Naive thymus-derived CD4-positive, alpha-beta T cell (primary cell): ENCODE data around the gene PPP2R2D. TPM values are rescaled to one million over a fixed set of nuclear protein-coding genes. Genes with fewer than 3 reads are reported as not detected.

ENCODE experiments used
- ATAC-seq: fragments of 150-1000 bp; cut with Tn5 transposase; 2 replicates; pipeline ENCODE4 v1.10.0; 2021; ENCODE audit warnings: mild to moderate bottlenecking, moderate library complexity
- CTCF ChIA-PET: fragments of 350-600 bp; sonication (Branson Sonifier 250); formaldehyde crosslinking; loops from one replicate; lab custom pipeline; 2021; ENCODE audit warnings: antibody characterized with exemption; lab: Charles Lee
- POLR2A ChIA-PET: fragments of 350-600 bp; sonication (Branson Sonifier 250); formaldehyde crosslinking; loops from one replicate; lab custom pipeline; 2021; ENCODE audit warnings: antibody characterized with exemption, inconsistent platforms; lab: Charles Lee
- DNase-seq, 9 donors: peaks; one replicate each; pipeline versions ENCODE4 v3.0.0 to v3.0.0-alpha.2; 2020 to 2022; ENCODE audit warnings: mixed read lengths in 1 of 9
- H3K27ac ChIP-seq: one replicate; pipeline ENCODE4 v1.7.0; 2013; ENCODE audit warnings: mild to moderate bottlenecking, low read depth, low read length, moderate library complexity
- H3K27me3 ChIP-seq, 2 donors: one replicate each; pipeline ENCODE4 v1.7.0; 2013; ENCODE audit warnings: low read length in 2 of 2, mild to moderate bottlenecking in 2 of 2, moderate library complexity in 2 of 2; ENCODE audit not compliant: control insufficient read depth in 2 of 2, insufficient read depth in 2 of 2
- H3K36me3 ChIP-seq, 3 experiments: 1 replicate in 2 of 3; 2 replicates in 1 of 3; pipeline ENCODE4 v1.7.0; 2013; ENCODE audit warnings: low read length in 3 of 3, mild to moderate bottlenecking in 3 of 3, moderate library complexity in 1 of 3; ENCODE audit not compliant: insufficient read depth in 3 of 3, control insufficient read depth in 2 of 3
- H3K4me1 ChIP-seq, 2 donors: one replicate each; pipeline ENCODE4 v1.7.0; 2013; ENCODE audit warnings: low read length in 2 of 2, mild to moderate bottlenecking in 2 of 2, moderate library complexity in 1 of 2; ENCODE audit not compliant: control insufficient read depth in 2 of 2, insufficient read depth in 2 of 2
- H3K4me3 ChIP-seq: 2 replicates; pipeline ENCODE4 v1.7.0; 2013; ENCODE audit warnings: mild to moderate bottlenecking, low read length
- H3K9me3 ChIP-seq, 3 experiments: 1 replicate in 2 of 3; 2 replicates in 1 of 3; pipeline ENCODE4 v1.7.0; 2013; ENCODE audit warnings: low read length in 3 of 3; ENCODE audit not compliant: control insufficient read depth in 2 of 3
- H3K27ac Mint-ChIP-seq, 9 donors: one replicate each; pipeline ENCODE4 v1.8.0; 2020 to 2022; ENCODE audit warnings: mixed read lengths in 9 of 9, mild to moderate bottlenecking in 8 of 9, moderate library complexity in 5 of 9, inconsistent platforms in 2 of 9
- H3K27me3 Mint-ChIP-seq, 5 donors: one replicate each; pipeline ENCODE4 v1.8.0; 2021 to 2022; ENCODE audit warnings: mixed read lengths in 5 of 5, mild to moderate bottlenecking in 1 of 5
- H3K36me3 Mint-ChIP-seq, 5 donors: one replicate each; pipeline ENCODE4 v1.8.0; 2020 to 2022; ENCODE audit warnings: mixed read lengths in 5 of 5, mild to moderate bottlenecking in 3 of 5, inconsistent platforms in 1 of 5
- H3K4me1 Mint-ChIP-seq, 7 donors: one replicate each; pipeline ENCODE4 v1.8.0; 2020 to 2022; ENCODE audit warnings: mixed read lengths in 7 of 7, mild to moderate bottlenecking in 3 of 7, inconsistent platforms in 1 of 7
- H3K4me3 Mint-ChIP-seq, 10 donors: one replicate each; pipeline ENCODE4 v1.8.0; 2020 to 2022; ENCODE audit warnings: mild to moderate bottlenecking in 10 of 10, mixed read lengths in 10 of 10, moderate library complexity in 6 of 10, inconsistent platforms in 2 of 10
- H3K9me3 Mint-ChIP-seq, 11 donors: one replicate each; pipeline ENCODE4 v1.8.0; 2020 to 2022; ENCODE audit warnings: mixed read lengths in 11 of 11, mild to moderate bottlenecking in 4 of 11, inconsistent platforms in 1 of 11, moderate library complexity in 1 of 11
- intact Hi-C, 2 donors: fragments of 100-400 bp; cut with micrococcal nuclease; formaldehyde crosslinking; loops; one replicate each; pipeline ENCODE4 v1.15.1; 2023
- polyA plus RNA-seq, 2 donors: library from polyadenylated mRNA; unstranded; fragments of 300-500 nt; fragmentation: Illumina TruSeq; gene quantifications; one replicate each; pipeline ENCODE4 v1.2.3, GENCODE V29; 2021
- total RNA-seq, 6 experiments: library from RNA in 5 of 6; stranded (reverse) in 5 of 6; gene quantifications; 1 replicate in 5 of 6; 2 replicates in 1 of 6; pipeline ENCODE4 v1.2.3 and lab custom pipeline; 2021 to 2026

The PPP2R2D gene
- total and polyA plus RNA-seq, 7 experiments from 2014 or later = 35.0 to 61.3 (median 40.1) TPM

DNA sequence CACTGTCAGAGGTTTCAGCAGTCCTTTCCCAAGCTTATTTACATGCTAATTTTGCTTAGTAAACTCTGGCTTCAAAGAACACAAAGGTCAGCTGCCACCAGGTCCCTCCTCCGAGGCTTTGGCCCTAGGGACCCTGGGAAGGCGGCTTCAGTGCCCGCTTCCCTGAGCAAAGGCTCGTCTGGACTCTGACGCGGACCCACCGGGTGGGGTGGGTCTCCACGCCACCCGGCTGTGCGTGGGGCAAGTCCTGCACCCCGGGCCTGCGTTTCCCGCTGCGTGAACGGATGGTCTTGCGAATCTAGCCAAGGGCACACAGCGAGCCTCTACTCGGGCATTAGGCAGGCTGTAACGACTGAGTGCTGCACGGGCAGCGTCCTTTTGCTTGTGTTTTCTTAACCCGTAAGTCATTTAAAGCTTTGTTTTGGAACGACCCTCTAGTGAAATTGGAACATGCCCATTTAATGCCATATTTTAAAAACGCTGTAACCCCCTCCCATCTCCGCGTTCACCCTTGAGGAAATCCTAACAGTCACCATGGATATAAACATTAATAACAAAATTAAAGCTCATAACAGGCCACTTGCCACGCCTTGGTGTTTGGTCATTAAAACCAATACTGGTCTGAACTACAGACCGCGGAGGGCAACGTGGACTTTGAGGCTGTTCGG is 80.1 kb downstream of the PPP2R2D start:
- H3K36me3 Mint-ChIP-seq = peaks cover 0 to 37% (median 7%) of the 10 kb centered on the region in 5 donors
- intact Hi-C loops = loop anchor here (1.0 to 5.0 kb wide), 8 partner anchors 8 to 1870 kb away; partner anchors contain the start of genes C10orf143 (in 2 of the 2) and LRRC27 (in 1 of the 2)
- no peaks in the 10 kb centered on the region for H3K27me3 ChIP-seq
- H3K27me3 Mint-ChIP-seq = peaks cover 0 to 16% (median 0%) of the 10 kb centered on the region in 5 donors
- H3K27ac Mint-ChIP-seq = peak overlapping the region; percentile 66 to 89 (median 84)
- ChIA-PET CTCF (interaction anchor here (0.6 to 1.0 kb wide), 3 partner anchors 38 to 94 kb away, joined by 3 to 4 read pairs (median 3); no protein-coding TSS in a partner anchor), POLR2A (interaction anchor here (0.5 to 4.0 kb wide), 7 partner anchors 8 to 85 kb away, joined by 3 to 34 read pairs (median 7); partner anchors contain the start of gene PPP2R2D)
- H3K4me1 ChIP-seq = peaks cover 7 to 24% of the 10 kb centered on the region in 2 donors
- H3K9me3 ChIP-seq = no peaks in the 10 kb centered on the region
- H3K27ac ChIP-seq = peak overlapping the region; percentile 79
- no peaks in the 10 kb centered on the region for H3K36me3 ChIP-seq
- DNase-seq (peak in 1 of 9 donors; percentile 34), ATAC-seq (no peak)
- H3K4me3 Mint-ChIP-seq = peak overlapping the region; percentile 80 to 93 (median 88)
- peaks cover 0 to 3% (median 0%) of the 10 kb centered on the region in 11 donors for H3K9me3 Mint-ChIP-seq
- peak overlapping the region; percentile 79 for H3K4me3 ChIP-seq
- peaks cover 27 to 56% (median 49%) of the 10 kb centered on the region in 7 donors for H3K4me1 Mint-ChIP-seq

- ChIA-PET CTCF (interaction anchor here (1.0 kb wide), 1 partner anchor 41 kb away, joined by 4 read pairs; no protein-coding TSS in a partner anchor), POLR2A (interaction anchor here (1.0 to 4.0 kb wide), 8 partner anchors 9 to 85 kb away, joined by 3 to 34 read pairs (median 6); partner anchors contain the start of gene PPP2R2D)
- Histone ChIP-seq H3K9me3 (no peaks in the 10 kb centered on the region), H3K27me3 (no peaks in the 10 kb centered on the region), H3K27ac (peak within 1 kb of the TSS; percentile 79), H3K36me3 (no peaks in the 10 kb centered on the region), H3K4me3 (peak within 1 kb of the TSS; percentile 79), H3K4me1 (peaks cover 7 to 22% of the 10 kb centered on the region in 2 donors)
- Mint-ChIP-seq H3K27ac (peak within 1 kb of the TSS; percentile 66 to 89 (median 84)), H3K27me3 (peaks cover 0 to 18% (median 0%) of the 10 kb centered on the region in 5 donors), H3K36me3 (peaks cover 0 to 32% (median 7%) of the 10 kb centered on the region in 5 donors), H3K4me3 (peak within 1 kb of the TSS; percentile 81 to 93 (median 88)), H3K4me1 (peaks cover 23 to 49% (median 42%) of the 10 kb centered on the region in 7 donors), H3K9me3 (peaks cover 0 to 3% (median 0%) of the 10 kb centered on the region in 11 donors)
- intact Hi-C loops = loop anchor here (1.0 to 5.0 kb wide), 10 partner anchors 8 to 1871 kb away; partner anchors contain the start of genes C10orf143 (in 2 of the 2) and LRRC27 (in 1 of the 2)
- peak; percentile 92 to 99 (median 93) for DNase-seq
- ATAC-seq = peak; percentile 96
These were observed 80.8 kb downstream of the PPP2R2D start, which contains the start of gene BNIP3 for GRCh38 chr10:131981429-131982184. Gene BNIP3 (minus strand): TSS chr10:131981923. CDS start chr10:131981806, 117 bp downstream.

- ATAC-seq (peak; percentile 10), DNase-seq (peak in 2 of 9 donors; percentile 19 to 26)
- peaks cover 0 to 5% (median 0%) of the 10 kb centered on the region in 11 donors for H3K9me3 Mint-ChIP-seq
- POLR2A ChIA-PET = interaction anchor here (0.5 to 4.0 kb wide), 7 partner anchors 10 to 82 kb away, joined by 3 to 34 read pairs (median 3); partner anchors contain the start of gene PPP2R2D
- H3K27me3 Mint-ChIP-seq = peaks cover 0 to 19% (median 0%) of the 10 kb centered on the region in 5 donors
- Histone ChIP-seq H3K36me3 (no peaks in the 10 kb centered on the region), H3K4me1 (peaks cover 7 to 17% of the 10 kb centered on the region in 2 donors), H3K4me3 (peak overlapping the region; percentile 60), H3K27ac (peak overlapping the region; percentile 70), H3K9me3 (no peaks in the 10 kb centered on the region), H3K27me3 (no peaks in the 10 kb centered on the region)
- peaks cover 23 to 43% (median 35%) of the 10 kb centered on the region in 7 donors for H3K4me1 Mint-ChIP-seq
- peaks cover 0 to 32% (median 7%) of the 10 kb centered on the region in 5 donors for H3K36me3 Mint-ChIP-seq
- intact Hi-C loops = loop anchor here (1.0 to 5.0 kb wide), 6 partner anchors 41 to 1870 kb away; partner anchors contain the start of gene C10orf143 (in 1 of the 2)
- peak overlapping the region in 9 of 10 donors; percentile 21 to 84 (median 71) for H3K4me3 Mint-ChIP-seq
- CTCF ChIA-PET = no interaction called here
- H3K27ac Mint-ChIP-seq = peak overlapping the region in 1 of 9 donors; percentile 25
These were observed 81.5 kb downstream of the PPP2R2D start for GRCh38 chr10:131982185-131982756.

- peaks cover 0 to 6% (median 0%) of the 10 kb centered on the region in 11 donors for H3K9me3 Mint-ChIP-seq
- intact Hi-C loops = loop anchor here (1.0 to 5.0 kb wide), 6 partner anchors 40 to 1870 kb away; partner anchors contain the start of gene C10orf143 (in 1 of the 2)
- peaks cover 0 to 21% (median 0%) of the 10 kb centered on the region in 5 donors for H3K27me3 Mint-ChIP-seq
- H3K4me1 ChIP-seq = peaks cover 7 to 13% of the 10 kb centered on the region in 2 donors
- peaks cover 0 to 29% (median 4%) of the 10 kb centered on the region in 5 donors for H3K36me3 Mint-ChIP-seq
- H3K9me3 ChIP-seq = no peaks in the 10 kb centered on the region
- H3K36me3 ChIP-seq = no peaks in the 10 kb centered on the region
- POLR2A ChIA-PET = interaction anchor here (0.5 to 4.0 kb wide), 8 partner anchors 10 to 83 kb away, joined by 3 to 34 read pairs (median 4); partner anchors contain the start of gene PPP2R2D
- DNase-seq (no peak), ATAC-seq (no peak)
- H3K4me1 Mint-ChIP-seq = peaks cover 23 to 37% (median 30%) of the 10 kb centered on the region in 7 donors
- no peaks in the 10 kb centered on the region for H3K27me3 ChIP-seq
- H3K27ac Mint-ChIP-seq = peak overlapping the region; percentile 28 to 84 (median 59)
- CTCF ChIA-PET = no interaction called here
- H3K27ac ChIP-seq = peak overlapping the region; percentile 70
- peak overlapping the region; percentile 45 to 84 (median 78) for H3K4me3 Mint-ChIP-seq
- H3K4me3 ChIP-seq = peak overlapping the region; percentile 60
These were observed 82.0 kb downstream of the PPP2R2D start for GRCh38 chr10:131982796-131983195.

DNA sequence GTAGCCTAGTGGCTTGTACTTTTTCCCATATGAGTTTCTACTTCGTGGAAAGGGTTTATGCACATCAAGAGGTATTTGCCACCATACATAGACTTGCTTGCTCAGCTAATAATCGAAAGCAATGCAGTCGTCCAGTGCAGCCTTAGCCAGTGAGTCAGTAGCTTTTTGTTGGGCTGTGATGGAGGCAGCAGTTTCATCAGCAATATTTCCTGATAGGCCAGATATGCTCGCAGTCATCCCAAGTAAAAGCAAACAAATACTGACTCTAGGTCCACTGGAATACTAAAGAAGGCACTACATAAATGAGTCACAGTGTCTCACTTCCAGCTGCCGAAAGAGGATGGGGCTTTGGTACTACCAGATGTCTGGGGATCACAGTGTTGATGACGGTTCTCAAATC is 83.0 kb downstream of the PPP2R2D start:
- peaks cover 7 to 13% of the 10 kb centered on the region in 2 donors for H3K4me1 ChIP-seq
- H3K27me3 ChIP-seq = no peaks in the 10 kb centered on the region
- intact Hi-C loops = loop anchor here (2.0 to 5.0 kb wide), 4 partner anchors 39 to 1871 kb away; partner anchors contain the start of gene C10orf143 (in 1 of the 2)
- Mint-ChIP-seq H3K36me3 (peaks cover 0 to 29% (median 0%) of the 10 kb centered on the region in 5 donors), H3K27ac (peak overlapping the region in 1 of 9 donors; percentile 84), H3K9me3 (peaks cover 0 to 9% (median 0%) of the 10 kb centered on the region in 11 donors), H3K4me1 (peaks cover 15 to 28% (median 21%) of the 10 kb centered on the region in 7 donors), H3K4me3 (peak overlapping the region in 8 of 10 donors; percentile 45 to 84 (median 78)), H3K27me3 (peaks cover 0 to 23% (median 0%) of the 10 kb centered on the region in 5 donors)
- no peaks in the 10 kb centered on the region for H3K9me3 ChIP-seq
- ChIA-PET POLR2A (interaction anchor here (0.8 to 4.0 kb wide), 3 partner anchors 11 to 84 kb away, joined by 3 to 34 read pairs (median 4); no protein-coding TSS in a partner anchor), CTCF (interaction anchor here (1.0 kb wide), 1 partner anchor 18 kb away, joined by 4 read pairs; no protein-coding TSS in a partner anchor)
- H3K4me3 ChIP-seq = no peak overlapping the region
- ATAC-seq (no peak), DNase-seq (no peak)
- no peak overlapping the region for H3K27ac ChIP-seq
- H3K36me3 ChIP-seq = no peaks in the 10 kb centered on the region
